ENCODE data around the gene ITGB7.
A peak's percentile ranks its signal among the peaks of the same experiment; 100 is the strongest.

The ITGB7 gene, protein sequence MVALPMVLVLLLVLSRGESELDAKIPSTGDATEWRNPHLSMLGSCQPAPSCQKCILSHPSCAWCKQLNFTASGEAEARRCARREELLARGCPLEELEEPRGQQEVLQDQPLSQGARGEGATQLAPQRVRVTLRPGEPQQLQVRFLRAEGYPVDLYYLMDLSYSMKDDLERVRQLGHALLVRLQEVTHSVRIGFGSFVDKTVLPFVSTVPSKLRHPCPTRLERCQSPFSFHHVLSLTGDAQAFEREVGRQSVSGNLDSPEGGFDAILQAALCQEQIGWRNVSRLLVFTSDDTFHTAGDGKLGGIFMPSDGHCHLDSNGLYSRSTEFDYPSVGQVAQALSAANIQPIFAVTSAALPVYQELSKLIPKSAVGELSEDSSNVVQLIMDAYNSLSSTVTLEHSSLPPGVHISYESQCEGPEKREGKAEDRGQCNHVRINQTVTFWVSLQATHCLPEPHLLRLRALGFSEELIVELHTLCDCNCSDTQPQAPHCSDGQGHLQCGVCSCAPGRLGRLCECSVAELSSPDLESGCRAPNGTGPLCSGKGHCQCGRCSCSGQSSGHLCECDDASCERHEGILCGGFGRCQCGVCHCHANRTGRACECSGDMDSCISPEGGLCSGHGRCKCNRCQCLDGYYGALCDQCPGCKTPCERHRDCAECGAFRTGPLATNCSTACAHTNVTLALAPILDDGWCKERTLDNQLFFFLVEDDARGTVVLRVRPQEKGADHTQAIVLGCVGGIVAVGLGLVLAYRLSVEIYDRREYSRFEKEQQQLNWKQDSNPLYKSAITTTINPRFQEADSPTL

DNA sequence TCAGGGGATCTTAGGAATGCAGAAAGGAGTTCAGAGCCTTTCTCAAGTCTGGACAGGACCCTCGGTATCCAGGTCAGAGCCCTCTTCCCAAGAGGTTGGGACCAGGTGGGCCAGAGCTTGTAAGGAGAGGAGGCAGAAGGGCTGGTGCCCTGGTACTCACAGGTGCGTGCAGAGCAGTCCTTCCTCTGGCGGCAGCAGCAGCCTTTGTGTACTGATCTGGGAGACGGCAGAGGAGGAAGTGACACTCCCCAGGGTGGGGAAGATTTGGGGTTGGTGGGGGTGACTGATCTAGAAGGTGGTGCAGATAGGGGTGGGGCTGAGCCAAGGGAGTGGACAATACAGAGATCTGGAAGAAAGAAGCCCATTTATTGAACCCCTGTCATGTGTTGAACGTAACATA is at the start of gene ITGB7:
ITGB7 (minus strand) TSS at position 210 of the 400 bp plus-strand sequence. CDS start 6,808 bp downstream, outside the sequence.
- no peak for DNase-seq (ENCODE audit: low read depth)

DNA sequence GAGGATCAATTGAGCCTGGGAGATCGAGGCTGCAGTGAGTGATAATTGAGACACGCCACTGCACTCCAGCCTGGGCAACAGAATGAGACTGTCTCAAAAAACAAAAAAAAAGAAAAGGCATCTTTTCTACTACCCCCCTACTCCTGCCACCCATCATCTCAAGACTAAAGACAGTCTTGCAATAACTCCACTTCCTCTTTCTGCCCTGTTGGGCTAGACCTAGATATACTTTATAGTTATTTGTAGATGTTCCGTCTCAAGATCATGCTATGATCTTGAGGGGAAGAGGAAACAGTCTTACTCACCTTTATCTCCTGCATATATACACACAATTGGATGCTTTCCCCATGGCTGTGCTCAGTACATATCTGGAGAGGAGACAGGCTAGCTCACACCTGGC is 48.9 kb upstream of the ITGB7 start:
- no peak for DNase-seq (ENCODE audit: low read depth)

DNA sequence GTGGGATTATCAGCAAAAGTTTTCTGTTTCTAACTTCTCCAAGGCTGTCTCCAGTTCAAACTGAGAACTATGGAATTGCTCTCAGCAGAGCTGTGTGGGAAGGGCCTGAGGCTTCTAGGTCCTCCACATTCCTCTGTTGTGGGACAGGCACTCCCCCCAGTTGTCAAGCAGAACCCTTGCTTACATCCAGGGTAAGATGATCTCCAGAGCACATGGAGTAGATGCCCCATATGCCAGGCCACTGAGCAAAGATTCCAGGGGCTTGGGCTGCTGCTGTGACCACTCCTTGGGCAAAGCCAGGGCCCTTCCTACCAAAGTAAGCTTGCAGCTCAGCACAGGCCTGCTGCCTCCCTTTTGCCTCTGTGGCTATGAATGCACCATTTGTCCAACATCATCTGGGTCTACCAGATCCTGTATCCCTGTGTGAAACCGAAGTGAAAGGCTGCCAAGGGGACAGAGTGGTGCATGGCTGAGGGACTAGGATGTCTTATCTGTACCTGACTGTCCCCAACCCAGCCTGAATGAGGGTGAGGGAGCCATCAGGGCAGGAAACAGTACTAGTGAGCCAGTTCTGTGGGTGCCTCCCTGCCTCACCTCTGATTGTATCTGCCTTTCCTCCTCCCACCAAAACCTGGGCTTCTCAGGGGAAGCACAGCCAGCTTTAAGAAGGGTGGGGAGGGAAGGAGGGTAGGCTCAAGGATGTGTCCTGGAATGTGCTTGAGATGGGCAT is 47.9 kb upstream of the ITGB7 start:
- no peak for DNase-seq (ENCODE audit: low read depth)

DNA sequence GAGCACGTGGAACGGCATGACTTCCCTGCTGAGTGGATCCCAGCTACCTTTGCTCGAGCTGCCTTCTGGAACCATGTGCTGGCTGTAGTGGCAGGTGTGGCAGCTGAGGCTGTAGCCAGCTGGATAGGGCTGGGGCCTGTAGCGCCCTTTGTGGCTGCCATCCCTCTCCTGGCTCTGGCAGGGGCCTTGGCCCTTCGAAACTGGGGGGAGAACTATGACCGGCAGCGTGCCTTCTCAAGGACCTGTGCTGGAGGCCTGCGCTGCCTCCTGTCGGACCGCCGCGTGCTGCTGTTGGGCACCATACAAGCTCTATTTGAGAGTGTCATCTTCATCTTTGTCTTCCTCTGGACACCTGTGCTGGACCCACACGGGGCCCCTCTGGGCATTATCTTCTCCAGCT is 46.2 kb upstream of the ITGB7 start:
- no peak for DNase-seq (ENCODE audit: low read depth)

DNA sequence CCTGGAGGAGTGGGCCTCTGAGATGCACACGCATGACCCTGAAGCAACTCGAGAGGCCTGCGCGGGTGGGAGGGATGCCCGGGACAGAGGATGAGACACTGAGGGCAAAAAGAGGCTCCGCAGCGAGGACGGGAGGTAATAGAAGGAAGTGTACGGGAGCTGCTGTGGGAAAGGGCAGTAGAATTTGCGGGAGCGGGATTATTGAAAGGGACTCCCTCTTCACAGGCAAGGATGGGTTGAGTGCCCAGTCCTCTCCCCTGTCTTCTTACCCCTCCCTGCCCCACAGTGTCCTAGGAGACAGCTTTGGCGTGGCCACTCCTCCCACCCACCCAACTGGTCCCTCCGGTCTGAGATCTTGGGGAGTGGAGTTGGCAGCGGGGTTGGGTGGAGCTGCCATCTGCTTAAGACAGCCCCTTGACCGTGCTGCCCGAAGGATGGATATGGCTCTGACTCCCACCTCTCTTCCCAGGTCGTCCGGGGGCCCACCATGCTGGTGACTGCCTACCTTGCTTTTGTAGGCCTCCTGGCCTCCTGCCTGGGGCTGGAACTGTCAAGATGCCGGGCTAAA is 45.4 kb upstream of the ITGB7 start:
- DNase-seq (ENCODE audit: low read depth), result no peak

DNA sequence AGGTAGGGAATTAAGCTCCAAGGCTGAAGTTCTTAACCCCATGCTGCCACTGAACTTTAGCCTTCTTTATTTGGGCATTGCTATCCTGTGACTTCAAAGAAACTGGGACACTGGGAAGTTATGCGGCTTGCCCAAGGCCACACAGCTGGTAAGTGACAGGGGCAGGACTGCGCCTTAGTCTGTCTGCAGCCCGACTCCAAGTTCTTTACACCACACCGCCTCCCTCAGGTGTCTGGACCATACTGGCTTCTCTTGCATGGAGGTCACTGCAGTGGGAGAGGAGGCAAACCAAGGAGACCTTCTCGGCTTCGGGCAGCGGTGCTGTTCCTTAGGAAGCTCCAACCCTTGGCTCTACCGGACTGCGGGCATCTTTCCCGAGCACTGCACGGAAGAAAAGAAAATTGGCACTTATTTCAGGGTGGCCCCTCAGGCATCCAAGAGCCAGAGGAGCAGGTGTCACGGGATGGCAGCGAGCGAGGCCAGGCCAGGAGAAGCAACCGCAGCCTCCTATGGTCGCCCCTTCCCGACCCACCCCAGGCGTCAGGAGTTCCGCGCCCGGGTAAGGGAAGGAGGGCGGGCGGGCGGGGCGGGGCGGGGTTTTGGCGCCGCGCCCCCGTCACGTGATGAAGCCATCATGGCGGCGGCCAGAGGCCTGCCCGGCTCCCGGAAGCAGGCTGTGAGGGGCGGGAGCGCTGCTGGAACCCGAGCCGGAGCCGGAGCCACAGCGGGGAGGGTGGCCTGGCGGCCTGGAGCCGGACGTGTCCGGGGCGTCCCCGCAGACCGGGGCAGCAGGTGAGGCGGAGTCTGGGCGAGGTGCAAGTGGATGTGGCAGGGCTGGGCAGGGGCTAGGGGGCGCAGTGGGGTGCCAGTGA is 44.7 kb upstream of the ITGB7 start:
- peak; percentile 25 for DNase-seq (ENCODE audit: low read depth)

DNA sequence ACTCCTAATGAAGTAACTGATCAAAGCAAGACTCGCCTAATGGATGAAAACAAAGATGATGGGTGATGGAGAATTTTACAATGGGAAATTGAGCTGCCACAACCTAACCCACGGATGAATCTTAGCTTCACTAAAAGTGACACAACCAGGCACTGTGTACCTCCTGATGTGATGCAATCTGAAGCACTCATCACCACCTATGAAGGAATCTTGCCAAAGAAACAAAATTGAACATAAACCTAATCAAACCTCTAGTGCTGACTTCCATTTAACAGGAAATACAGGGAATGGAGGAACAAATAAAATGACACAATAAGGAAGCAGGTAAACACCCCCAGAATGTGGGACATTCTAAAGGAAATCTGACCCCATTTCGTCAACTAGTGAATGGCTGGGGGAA is 38.2 kb upstream of the ITGB7 start:
- DNase-seq (ENCODE audit: low read depth), result no peak

DNA sequence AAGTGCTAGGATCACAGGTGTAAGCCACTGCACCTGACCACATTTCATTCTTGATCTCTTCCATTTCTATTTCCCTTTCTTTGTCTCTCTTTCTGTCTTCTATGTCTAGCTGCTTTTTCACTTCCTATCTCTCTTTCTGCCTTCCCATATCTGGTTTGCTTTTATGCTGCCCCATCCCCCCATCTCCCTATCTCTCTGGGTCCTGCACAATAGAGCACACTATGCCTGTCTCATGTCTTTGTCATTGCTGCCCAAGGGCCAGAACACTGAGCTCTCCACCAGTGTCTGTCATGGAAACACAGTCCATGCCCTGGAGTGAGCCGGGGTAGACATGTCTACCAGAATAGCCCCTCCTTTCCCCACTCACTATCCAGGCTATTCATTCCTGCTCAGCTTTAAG is 37.3 kb upstream of the ITGB7 start:
- DNase-seq (ENCODE audit: low read depth), result no peak

DNA sequence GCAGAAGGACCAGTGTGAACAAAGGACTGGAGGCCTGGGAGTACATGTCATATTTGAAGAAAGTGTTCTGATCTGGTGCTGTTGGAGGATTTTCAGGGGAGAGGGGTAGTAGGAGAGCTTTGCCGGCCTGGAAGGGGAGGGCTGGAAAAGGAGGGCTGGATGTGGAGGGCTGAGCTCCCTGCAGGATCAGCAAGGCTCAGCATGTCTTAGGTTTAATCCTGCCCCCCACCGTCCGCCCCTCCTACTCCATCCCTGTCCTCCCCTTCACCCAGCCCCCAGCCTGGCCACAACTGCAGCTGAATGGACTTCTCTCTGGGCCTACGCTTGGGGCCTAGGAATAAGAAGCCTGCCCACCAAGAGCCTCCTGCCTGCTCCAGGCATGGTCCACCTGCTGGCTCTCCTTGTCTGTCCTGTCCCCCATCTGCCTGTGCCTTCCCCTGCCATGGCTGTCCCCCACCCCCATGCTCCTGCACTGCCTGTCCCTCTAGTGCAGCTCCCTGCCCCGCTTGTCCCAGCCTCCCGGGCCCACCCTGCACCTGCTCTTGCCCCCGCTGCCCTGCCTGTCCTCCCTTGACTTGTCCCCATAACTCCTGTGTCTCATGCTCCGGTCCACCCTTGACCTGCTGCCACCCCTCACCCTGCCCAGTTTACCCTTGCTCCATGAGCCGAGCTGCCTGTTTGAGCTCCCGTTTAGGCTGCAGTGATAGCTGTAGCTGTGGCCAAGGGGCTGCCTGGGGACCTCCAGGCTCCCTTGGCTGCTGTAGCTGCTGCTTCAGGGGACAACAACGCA is 34.8 kb upstream of the ITGB7 start:
- DNase-seq (ENCODE audit: low read depth), result no peak

DNA sequence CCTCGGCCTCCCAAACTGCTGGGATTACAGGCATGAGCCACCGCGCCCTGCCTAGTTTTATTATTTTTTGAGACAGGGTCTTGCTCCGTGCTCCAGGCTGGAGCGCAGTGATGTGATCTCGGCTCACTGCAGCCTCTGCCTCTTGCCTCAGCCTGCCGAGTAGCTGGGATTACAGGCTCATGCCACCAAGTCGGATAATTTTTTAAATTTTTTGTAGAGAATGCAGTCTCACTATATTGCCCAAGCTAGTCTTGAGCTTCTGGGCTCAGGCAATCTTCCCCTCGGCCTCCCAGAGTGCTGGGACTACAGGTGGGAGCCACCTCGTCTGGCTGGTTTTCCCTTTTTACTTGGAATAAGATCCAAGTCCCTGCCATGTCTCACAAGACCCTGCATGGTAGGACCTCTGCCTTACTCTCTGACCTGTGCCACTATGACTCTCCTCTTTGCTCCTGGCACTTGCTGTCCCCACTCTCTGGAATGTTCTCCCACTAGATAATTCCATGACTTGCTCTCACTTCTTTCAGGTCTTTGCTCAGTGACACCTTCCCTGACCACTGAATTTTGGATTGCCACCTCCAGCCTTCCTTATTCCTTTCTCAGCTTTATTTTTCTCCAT is 32.7 kb upstream of the ITGB7 start:
- no peak for DNase-seq (ENCODE audit: low read depth)

DNA sequence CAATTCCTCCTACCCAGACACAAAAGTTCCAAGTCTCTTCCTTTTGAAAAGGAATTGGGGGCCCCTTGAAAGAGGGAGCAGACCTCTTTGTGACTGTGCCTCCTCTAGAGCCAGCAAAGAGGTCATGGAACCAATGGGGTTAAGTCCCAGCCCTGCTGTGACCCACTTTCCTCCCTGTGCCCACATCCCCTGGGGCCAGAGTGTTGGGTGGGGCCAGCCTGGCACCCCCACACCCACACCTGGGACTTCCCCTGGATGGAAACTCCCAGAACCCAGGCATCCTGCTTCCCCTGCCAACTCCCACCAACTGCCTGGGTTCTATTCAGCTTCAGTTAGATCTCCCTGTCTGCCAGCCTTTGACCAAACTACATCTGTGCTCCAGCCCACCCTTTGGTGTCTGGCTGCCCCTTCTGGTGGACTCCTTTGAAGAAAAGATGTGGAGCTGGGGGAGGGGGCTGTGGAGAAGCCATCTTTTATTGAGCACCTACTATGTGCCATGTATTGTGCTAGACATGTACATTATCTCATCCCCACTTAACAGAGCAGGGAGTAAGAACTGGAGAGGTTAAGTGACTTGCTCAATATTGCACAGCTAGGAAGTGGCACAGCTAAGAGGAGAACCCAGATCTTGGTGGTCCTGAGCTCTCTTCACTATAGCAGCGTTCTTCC is 29.5 kb upstream of the ITGB7 start:
- DNase-seq (ENCODE audit: low read depth), result no peak

DNA sequence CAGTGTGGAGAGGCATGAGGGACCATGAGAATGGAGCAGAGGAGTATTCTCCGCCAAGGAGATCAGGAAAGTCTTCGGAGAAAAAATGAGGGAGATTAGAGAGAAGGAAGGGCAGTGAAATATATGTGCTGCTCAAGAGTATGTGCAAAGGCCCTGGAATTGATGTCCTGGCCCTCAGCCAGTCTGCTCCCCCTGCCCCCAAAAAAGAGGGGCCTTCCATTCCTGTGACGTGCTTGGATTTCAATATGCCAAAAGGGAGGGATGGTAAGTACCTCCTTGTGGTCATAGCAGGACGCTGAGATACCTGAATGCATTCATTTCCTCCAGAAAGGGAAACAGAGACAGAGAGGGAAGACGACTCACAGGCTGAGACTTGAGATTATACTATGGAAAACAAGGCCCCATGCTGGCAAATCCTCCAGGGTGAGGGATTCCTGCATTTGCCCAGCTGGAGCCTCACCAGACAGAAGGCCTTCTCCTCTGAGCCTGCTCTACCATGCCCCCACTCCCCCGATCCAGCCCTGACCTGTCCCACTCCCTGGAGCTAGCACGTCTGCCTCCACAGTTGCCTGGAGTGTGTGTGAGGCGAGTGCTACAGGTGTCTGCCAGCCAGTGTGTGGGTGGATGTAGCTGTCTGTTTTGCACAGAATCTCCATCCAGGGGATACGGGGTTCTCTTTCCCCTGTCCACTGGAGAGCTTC is 28.8 kb upstream of the ITGB7 start:
- DNase-seq (ENCODE audit: low read depth), result no peak

DNA sequence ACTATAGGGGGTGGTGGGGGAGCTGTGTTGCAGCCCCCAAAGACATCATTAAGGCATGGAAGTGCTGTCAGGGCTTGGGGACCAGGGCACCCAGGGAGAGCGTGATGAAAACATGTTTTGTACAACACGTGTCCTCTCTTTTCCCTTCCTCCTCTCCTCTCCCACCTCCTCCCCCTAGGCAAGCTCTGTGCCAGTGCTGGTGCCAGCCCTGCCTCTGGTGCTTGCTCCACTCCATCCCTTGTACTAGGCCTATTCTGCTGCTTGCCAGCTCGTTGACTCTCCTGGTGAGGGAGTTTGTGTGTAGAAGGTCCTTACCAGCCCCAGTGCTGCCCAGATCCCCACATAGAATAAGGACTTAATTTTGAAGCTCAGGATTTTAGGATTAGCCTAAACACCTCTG is 28.1 kb upstream of the ITGB7 start:
- DNase-seq (ENCODE audit: low read depth), result no peak

DNA sequence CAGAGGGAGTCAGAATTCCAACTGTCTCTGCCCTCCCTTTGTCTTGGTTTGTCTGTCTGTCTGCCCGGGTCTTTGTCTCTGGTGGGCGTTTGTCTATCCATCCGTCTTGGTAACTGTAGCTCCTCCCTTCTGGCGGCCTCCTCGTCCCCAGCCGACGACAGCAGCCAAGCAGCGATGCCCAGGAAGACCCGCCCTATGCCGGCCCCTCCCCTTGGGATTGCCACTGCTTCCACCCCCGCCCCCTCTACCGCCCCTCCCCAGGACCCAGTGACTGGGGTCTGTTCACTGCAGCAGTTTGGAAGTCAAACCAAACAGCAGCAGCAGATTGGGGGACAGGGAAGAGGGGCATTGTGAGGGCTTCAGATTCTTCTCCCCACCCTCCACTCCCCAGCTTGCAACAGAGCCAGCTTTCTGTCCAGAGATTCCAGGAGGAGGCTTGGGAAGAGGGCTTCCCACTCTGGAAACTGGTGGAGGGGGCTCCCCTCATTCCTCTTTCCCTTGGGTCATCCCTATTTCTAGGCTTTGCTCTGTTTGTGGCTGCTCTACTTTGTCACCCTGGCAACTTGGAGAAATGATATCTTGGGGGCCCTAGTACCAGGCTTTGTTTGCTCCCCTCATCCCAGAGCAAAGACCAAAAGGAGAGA is 27.3 kb upstream of the ITGB7 start:
- no peak for DNase-seq (ENCODE audit: low read depth)

DNA sequence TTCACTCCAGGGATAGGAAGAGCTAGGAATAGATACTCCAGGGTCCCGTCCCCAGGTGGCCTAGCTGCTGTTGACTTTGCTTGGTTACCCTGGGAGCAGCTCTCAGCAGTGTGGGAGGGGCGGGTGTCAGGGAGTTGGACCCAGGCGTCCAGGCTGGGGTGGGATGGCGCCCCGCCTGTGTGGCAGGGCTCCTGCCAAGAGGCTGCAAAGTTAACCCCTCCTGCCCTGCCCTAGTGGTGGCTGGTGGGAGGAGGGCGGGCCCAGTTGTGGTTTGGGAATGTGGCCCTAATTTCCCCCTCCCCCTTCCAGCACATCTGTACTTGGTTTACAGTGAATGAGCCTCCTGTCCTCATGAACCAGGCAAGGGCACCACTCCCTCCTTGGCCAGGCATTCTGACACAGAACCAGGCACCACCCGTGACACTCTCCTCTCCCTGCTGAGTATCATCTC is 26.6 kb upstream of the ITGB7 start:
- no peak for DNase-seq (ENCODE audit: low read depth)

DNA sequence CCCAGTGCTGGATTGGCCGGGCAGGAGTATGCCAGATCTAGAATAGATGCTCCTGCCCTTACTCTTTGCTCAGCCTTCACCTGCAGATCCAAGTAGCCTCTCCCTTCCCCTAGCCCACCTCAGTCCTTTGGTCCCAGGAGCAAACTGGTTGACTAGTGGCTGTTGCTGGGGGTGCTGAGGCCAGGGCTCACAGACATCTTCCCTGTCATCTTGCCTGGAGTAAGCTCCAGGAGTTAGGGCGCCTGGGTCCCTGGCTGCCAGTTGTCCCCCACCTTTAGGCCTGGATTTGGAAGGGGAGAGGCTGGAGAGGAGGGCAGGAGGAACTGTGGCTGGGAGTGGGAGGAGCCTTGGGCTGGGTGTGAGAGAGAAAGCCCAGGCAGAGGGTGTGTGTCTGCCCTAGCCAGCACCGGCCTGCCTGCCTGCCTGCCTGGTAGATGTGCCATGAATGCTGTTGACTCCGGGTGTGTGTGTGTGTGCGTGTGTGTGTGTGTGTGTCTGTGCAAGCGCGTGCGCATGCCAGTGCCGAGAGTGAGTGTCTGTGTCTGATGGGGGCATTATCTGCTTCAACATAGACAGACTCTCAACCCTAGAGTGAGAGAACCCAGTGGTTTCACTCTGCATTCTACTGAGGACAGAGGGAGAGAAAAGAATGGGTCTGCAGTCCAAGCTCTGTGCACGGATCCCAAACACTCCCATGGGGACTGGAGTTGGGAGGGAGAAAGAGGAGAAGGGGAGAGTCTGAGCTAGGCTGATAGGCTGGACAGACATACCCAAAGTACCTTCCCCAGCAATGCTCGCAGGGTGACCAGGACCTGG is 25.8 kb upstream of the ITGB7 start:
- DNase-seq (ENCODE audit: low read depth), result no peak

DNA sequence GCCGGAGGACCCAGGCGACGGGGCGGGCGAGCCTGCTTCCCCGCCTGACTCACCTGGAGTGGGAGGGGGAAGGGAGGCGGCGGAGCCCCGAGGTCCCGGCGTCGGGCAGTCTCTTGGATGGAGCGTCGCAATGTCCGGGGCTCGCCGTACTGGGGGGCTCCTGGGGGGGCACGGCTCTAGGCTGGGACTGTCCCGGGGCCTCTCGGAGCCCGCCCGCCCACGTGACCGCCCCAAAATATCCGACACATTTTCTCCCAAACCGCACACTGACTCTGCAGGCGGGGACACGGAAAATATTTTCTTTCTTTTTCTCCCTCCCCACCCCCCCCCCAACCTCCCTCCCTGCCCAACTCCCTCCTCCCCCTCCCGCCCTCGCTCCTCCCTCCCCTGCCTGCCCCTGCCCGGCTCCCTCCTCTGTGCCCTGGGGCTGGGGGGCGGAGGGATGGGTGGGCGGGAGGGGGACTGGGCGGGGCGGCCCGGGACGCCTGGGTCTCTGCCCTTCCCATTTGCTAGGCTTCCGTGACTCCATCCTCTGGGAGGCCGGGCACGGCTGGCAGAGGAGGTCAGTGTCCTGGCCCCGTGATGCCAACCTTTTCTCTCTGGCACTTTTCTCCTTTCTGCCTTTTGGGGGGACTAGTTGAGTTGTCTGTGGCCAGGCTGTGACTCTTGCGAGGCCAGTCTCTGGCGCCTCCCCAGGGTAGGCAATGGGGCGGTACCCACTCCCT is 25.0 kb upstream of the ITGB7 start, which contains the start of gene RARG:
RARG (minus strand) TSS at position 289 of the 725 bp plus-strand sequence. CDS start 4,664 bp downstream, outside the sequence.
- DNase-seq (ENCODE audit: low read depth), result no peak
